H1 (cell line): Measurements from ENCODE around the gene DOCK11. TPM values are rescaled to one million over a fixed set of nuclear protein-coding genes. Genes with fewer than 3 reads are reported as not detected.

Experiments used
- CTCF ChIA-PET: fragments of 300-600 bp; sonication (Branson Sonifier 250); formaldehyde crosslinking; loops from one replicate; lab custom pipeline; 2021; ENCODE audit not compliant: partially characterized antibody; lab: Charles Lee
- POLR2A ChIA-PET: fragments of 300-600 bp; sonication (Branson Sonifier 250); formaldehyde crosslinking; loops from one replicate; lab custom pipeline; 2021; ENCODE audit warnings: inconsistent platforms; ENCODE audit not compliant: partially characterized antibody; lab: Charles Lee
- DNase-seq, 2 experiments: peaks; one replicate each; pipeline versions ENCODE4 v3.0.0 to v3.0.0-alpha.2; 2010 to 2022; ENCODE audit warnings: low spot score in 2 of 2, low read depth in 1 of 2, mixed read lengths in 1 of 2
- FAIRE-seq: peaks from 2 replicates; lab custom pipeline; 2011; peaks lifted over from hg19 to GRCh38; lab: Jason Lieb, UNC
- H2AFZ ChIP-seq: 2 replicates; pipeline ENCODE4 v1.8.1; 2012; ENCODE audit warnings: low read length, inconsistent platforms
- H2AK5ac ChIP-seq: 2 replicates; pipeline ENCODE4 v1.6.1; 2013; ENCODE audit warnings: low read depth, low read length
- H2BK120ac ChIP-seq: replicated peaks from 2 replicates; pipeline ENCODE3; 2013; ENCODE audit warnings: low read depth, low read length, inconsistent platforms
- H2BK12ac ChIP-seq: 2 replicates; pipeline ENCODE4 v1.6.1; 2013; ENCODE audit warnings: low read depth, low read length
- H2BK15ac ChIP-seq: 2 replicates; pipeline ENCODE4 v1.6.1; 2013; ENCODE audit warnings: low read length
- H2BK20ac ChIP-seq: 2 replicates; pipeline ENCODE4 v1.6.1; 2013; ENCODE audit warnings: low read length
- H2BK5ac ChIP-seq: 2 replicates; pipeline ENCODE4 v1.6.1; 2013; ENCODE audit warnings: low read depth, low read length
- H3K14ac ChIP-seq: 2 replicates; pipeline ENCODE4 v1.6.1; 2013; ENCODE audit warnings: inconsistent platforms; ENCODE audit not compliant: insufficient read length
- H3K18ac ChIP-seq: 2 replicates; pipeline ENCODE4 v1.6.1; 2013; ENCODE audit warnings: low read length; ENCODE audit errors: extremely low read depth
- H3K23ac ChIP-seq: 2 replicates; pipeline ENCODE4 v1.6.1; 2013; ENCODE audit warnings: inconsistent platforms; ENCODE audit not compliant: insufficient read length
- H3K23me2 ChIP-seq: 2 replicates; pipeline ENCODE4 v1.6.1; 2013; ENCODE audit warnings: low read depth, low read length
- H3K27ac ChIP-seq: 2 replicates; pipeline ENCODE4 v1.6.1; 2011; ENCODE audit warnings: low read depth, low read length, inconsistent platforms
- H3K27me3 ChIP-seq, 4 experiments: replicated peaks in 1 of 4; 1 replicate in 1 of 4; 2 replicates in 3 of 4; pipeline versions ENCODE4 v1.6.1 to v1.8.1; 2011 to 2013; ENCODE audit warnings: low read length in 3 of 4, mild to moderate bottlenecking in 3 of 4, inconsistent platforms in 2 of 4, mixed read lengths in 2 of 4, moderate library complexity in 1 of 4; ENCODE audit not compliant: control insufficient read depth in 3 of 4, insufficient read depth in 3 of 4; ENCODE audit errors: extremely low read depth in 1 of 4
- H3K36me3 ChIP-seq, 4 experiments: 2 replicates each; pipeline versions ENCODE4 v1.6.1 to v1.8.1; 2011 to 2013; ENCODE audit warnings: mild to moderate bottlenecking in 4 of 4, low read length in 3 of 4, moderate library complexity in 2 of 4, control low read depth in 1 of 4, inconsistent platforms in 1 of 4; ENCODE audit not compliant: insufficient read depth in 4 of 4, control insufficient read depth in 2 of 4
- H3K4ac ChIP-seq: replicated peaks from 2 replicates; pipeline ENCODE3; 2013; ENCODE audit warnings: low read length, low read depth, mixed read lengths, inconsistent platforms; ENCODE audit not compliant: insufficient read length
- H3K4me1 ChIP-seq, 4 experiments: replicated peaks in 1 of 4; 1 replicate in 1 of 4; 2 replicates in 3 of 4; pipeline versions ENCODE4 v1.6.1 to v1.8.1; 2011 to 2013; ENCODE audit warnings: low read length in 3 of 4, inconsistent platforms in 2 of 4, mixed read lengths in 1 of 4; ENCODE audit not compliant: insufficient read depth in 4 of 4, control insufficient read depth in 3 of 4
- H3K4me2 ChIP-seq, 2 experiments: 2 replicates each; pipeline versions ENCODE4 v1.6.1 to v1.8.1; 2011 to 2013; ENCODE audit warnings: low read depth in 2 of 2, low read length in 2 of 2, control low read depth in 1 of 2, inconsistent platforms in 1 of 2, mild to moderate bottlenecking in 1 of 2; ENCODE audit not compliant: insufficient read depth in 1 of 2
- H3K4me3 ChIP-seq, 4 experiments: fragments of 200-600, 300-600 bp in 1 of 4; sonication (generic), shearing (Covaris generic), sonication (Bioruptor Twin) in 1 of 4; 2 replicates each; pipeline versions ENCODE4 v1.5.1 to v1.8.1; 2011 to 2016; ENCODE audit warnings: low read length in 4 of 4, low read depth in 3 of 4, control low read depth in 2 of 4, inconsistent platforms in 2 of 4, mild to moderate bottlenecking in 2 of 4, mixed read lengths in 1 of 4, moderate library complexity in 1 of 4; ENCODE audit not compliant: insufficient read depth in 2 of 4; ENCODE audit errors: extremely low read depth in 1 of 4
- H3K56ac ChIP-seq: replicated peaks from 2 replicates; pipeline ENCODE3; 2013; ENCODE audit warnings: low read depth, mild to moderate bottlenecking, mixed read lengths, low read length, inconsistent platforms; ENCODE audit not compliant: insufficient read length
- H3K79me1 ChIP-seq: 2 replicates; pipeline ENCODE4 v1.6.1; 2013; ENCODE audit warnings: low read depth, low read length, control low read depth
- H3K79me2 ChIP-seq, 2 experiments: 2 replicates each; pipeline versions ENCODE4 v1.6.1 to v1.8.1; 2012 to 2013; ENCODE audit warnings: low read length in 2 of 2, mild to moderate bottlenecking in 2 of 2, inconsistent platforms in 1 of 2; ENCODE audit not compliant: insufficient read depth in 2 of 2, control insufficient read depth in 1 of 2
- H3K9ac ChIP-seq, 4 experiments: replicated peaks in 1 of 4; 1 replicate in 1 of 4; 2 replicates in 3 of 4; pipeline versions ENCODE4 v1.6.1 to v1.8.1; 2011 to 2013; ENCODE audit warnings: low read depth in 3 of 4, low read length in 3 of 4, control low read depth in 2 of 4, mild to moderate bottlenecking in 2 of 4, moderate library complexity in 2 of 4, inconsistent platforms in 1 of 4; ENCODE audit errors: extremely low read depth in 1 of 4
- H3K9me3 ChIP-seq, 2 experiments: 2 replicates each; pipeline versions ENCODE4 v1.6.1 to v1.8.1; 2012 to 2013; ENCODE audit warnings: mild to moderate bottlenecking in 2 of 2, moderate library complexity in 2 of 2, control low read depth in 1 of 2, inconsistent platforms in 1 of 2, low read depth in 1 of 2, low read length in 1 of 2, mixed read lengths in 1 of 2; ENCODE audit not compliant: insufficient read depth in 2 of 2
- H4K20me1 ChIP-seq, 2 experiments: replicated peaks in 1 of 2; 2 replicates each; pipeline versions ENCODE3 to v1.8.1; 2011 to 2013; ENCODE audit warnings: inconsistent platforms in 2 of 2, low read length in 2 of 2, mild to moderate bottlenecking in 1 of 2; ENCODE audit not compliant: insufficient read depth in 2 of 2, control insufficient read depth in 1 of 2
- H4K5ac ChIP-seq: 2 replicates; pipeline ENCODE4 v1.6.1; 2013; ENCODE audit warnings: low read length, low read depth, mixed read lengths, inconsistent platforms; ENCODE audit not compliant: insufficient read length
- H4K8ac ChIP-seq: 2 replicates; pipeline ENCODE4 v1.8.0; 2013; ENCODE audit warnings: mild to moderate bottlenecking, moderate library complexity, low read length, inconsistent platforms; ENCODE audit not compliant: insufficient read depth; ENCODE audit errors: extremely low read depth
- H4K91ac ChIP-seq: replicated peaks from 2 replicates; pipeline ENCODE3; 2013; ENCODE audit warnings: low read length, mixed read lengths, inconsistent platforms; ENCODE audit not compliant: insufficient read length
- ASH2L ChIP-seq: fragments of 200-600, 300-600 bp; sonication (generic); IDR thresholded peaks from one replicate; pipeline ENCODE4 v1.7.1; 2017; ENCODE audit warnings: low read length
- CBX5 ChIP-seq: fragments of 300-800, 300-1000 bp; sonication (generic); IDR thresholded peaks from 2 replicates; pipeline ENCODE4 v1.7.1; 2016; ENCODE audit warnings: antibody characterized with exemption, low read length, low read depth
- CBX8 ChIP-seq: fragments of 300-800, 300-1000 bp; sonication (generic); IDR thresholded peaks from 2 replicates; pipeline ENCODE4 v1.7.1; 2016; ENCODE audit warnings: low read depth, low read length, borderline replicate concordance
- CHD1 ChIP-seq: IDR thresholded peaks from 2 replicates; pipeline ENCODE4 v1.6.1; 2012; ENCODE audit warnings: low read depth, low read length, improper control_type of control experiment
- CREB1 ChIP-seq: IDR thresholded peaks from 2 replicates; pipeline ENCODE4 v1.6.1; 2012; ENCODE audit warnings: inconsistent platforms
- CTBP2 ChIP-seq: IDR thresholded peaks from 2 replicates; pipeline ENCODE4 v1.7.0; 2011; ENCODE audit warnings: borderline replicate concordance, mild to moderate bottlenecking, moderate library complexity, mixed read lengths, low read length; ENCODE audit not compliant: insufficient read depth, insufficient read length
- NRF1 ChIP-seq: IDR thresholded peaks from 2 replicates; pipeline ENCODE4 v1.6.1; 2011; ENCODE audit warnings: mild to moderate bottlenecking, low read depth, low read length, improper control_type of control experiment
- PHF8 ChIP-seq: fragments of 200-600 bp; sonication (generic); conservative IDR thresholded peaks from 2 replicates; pipeline ENCODE4 v1.7.1; 2012; ENCODE audit warnings: low read depth, mild to moderate bottlenecking, inconsistent platforms, low read length, moderate library complexity
- RXRA ChIP-seq: IDR thresholded peaks from 2 replicates; pipeline ENCODE4 v1.6.1; 2011; ENCODE audit warnings: low read depth, mild to moderate bottlenecking, low read length, moderate library complexity; ENCODE audit not compliant: insufficient read depth
- SIN3A ChIP-seq, 2 experiments: IDR thresholded peaks in 1 of 2; conservative IDR thresholded peaks in 1 of 2; 2 replicates each; pipeline ENCODE4 v1.6.1; 2011 to 2012; ENCODE audit warnings: low read length in 2 of 2, improper control_type of control experiment in 1 of 2, low read depth in 1 of 2, mild to moderate bottlenecking in 1 of 2
- YY1 ChIP-seq: IDR thresholded peaks from 2 replicates; pipeline ENCODE4 v1.6.1; 2011; ENCODE audit warnings: low read depth, mild to moderate bottlenecking, low read length
- WGBS, 2 experiments: shearing (Covaris generic) in 1 of 2; methylation state at CpG; one replicate each; pipeline versions ENCODE4 v1.1.6 to v1.1.7; 2013 to 2015; ENCODE audit warnings: low lambda C conversion rate in 2 of 2, mixed read lengths in 2 of 2, inconsistent platforms in 1 of 2, low coverage in 1 of 2, missing lambda C conversion rate in 1 of 2; ENCODE audit not compliant: insufficient replicate concordance in 2 of 2, insufficient coverage in 1 of 2, insufficient read length in 1 of 2; ENCODE audit errors: extremely low coverage in 1 of 2, missing lambda C conversion rate in 1 of 2; 5-methylcytosine and 5-hydroxymethylcytosine counted together
- polyA plus RNA-seq, 7 experiments: library from polyadenylated mRNA; depleted of rRNA in 3 of 7; stranded (reverse) in 5 of 7; unstranded in 2 of 7; fragments of >200 nt in 5 of 7; fragments of 200-250 nt in 2 of 7; gene quantifications; 1 replicate in 5 of 7; 2 replicates in 1 of 7; 4 replicates in 1 of 7; pipeline versions ENCODE4 v1.2.1 to v1.2.3, GENCODE V29; 2011 to 2013; ENCODE audit warnings: missing spikeins in 2 of 7, mixed read lengths in 2 of 7
- total RNA-seq: library from RNA; stranded (reverse); fragmentation: NEBNext Ultra II Directional; extraction: Animal tissue kit (Norgen Biotek cat#: 25700); gene quantifications from 2 replicates; pipeline ENCODE4 v1.2.1, GENCODE V29; 2021
- TF ChIP-seq, protein P1 (sequence below): IDR thresholded peaks from 2 replicates; pipeline ENCODE4 v1.6.1; 2012; ENCODE audit warnings: inconsistent platforms
- TF ChIP-seq, protein P2 (sequence below): IDR thresholded peaks from 2 replicates; pipeline ENCODE4 v1.6.1; 2012; ENCODE audit warnings: low read length, inconsistent platforms

The DOCK11 gene
- total and polyA plus RNA-seq, 2 of the 8 experiments (the other 6 are each of a cell fraction or from before 2014, with no cell fraction given), result 4.9 to 12.0 TPM

DNA sequence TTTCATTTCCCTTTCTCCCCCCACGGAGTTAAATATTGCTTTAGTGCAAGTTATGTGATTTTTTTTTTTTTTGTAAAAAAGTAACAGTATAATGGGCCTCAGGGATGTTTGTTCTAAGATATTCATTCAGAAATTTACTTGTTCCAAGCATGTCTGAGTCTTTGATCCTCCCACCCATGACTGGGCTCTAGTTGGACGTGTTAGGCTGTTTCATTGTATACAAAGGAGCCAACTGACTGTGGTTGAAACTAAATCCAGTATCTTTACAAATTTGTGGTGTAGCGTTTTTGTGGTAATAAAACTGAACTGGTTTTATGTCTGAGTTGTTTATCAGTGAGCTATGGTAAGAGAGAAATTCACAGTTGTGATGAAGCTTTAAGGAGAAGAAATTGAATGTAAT lies 74.1 kb downstream of the DOCK11 start:
- H2BK120ac ChIP-seq, result no peak overlapping the region
- no peak overlapping the region for H4K5ac ChIP-seq
- no peaks in the 10 kb centered on the region for H3K23me2 ChIP-seq
- H3K18ac ChIP-seq, result no peak overlapping the region
- H4K91ac ChIP-seq, result no peak overlapping the region
- no peaks in the 10 kb centered on the region for H4K20me1 ChIP-seq
- no peak overlapping the region for H2AK5ac ChIP-seq
- no peak overlapping the region for H3K27ac ChIP-seq
- H3K9me3 ChIP-seq, result no peaks in the 10 kb centered on the region
- H3K9ac ChIP-seq, result no peak overlapping the region
- no peak overlapping the region for H2BK12ac ChIP-seq
- H3K27me3 ChIP-seq, result no peaks in the 10 kb centered on the region
- H3K56ac ChIP-seq, result no peak overlapping the region
- no peak overlapping the region for H2BK20ac ChIP-seq
- H3K4me1 ChIP-seq, result no peaks in the 10 kb centered on the region
- no peak overlapping the region for H4K8ac ChIP-seq
- no peak overlapping the region for H3K23ac ChIP-seq
- H3K79me1 ChIP-seq, result no peaks in the 10 kb centered on the region
- no peak overlapping the region for H3K4ac ChIP-seq
- WGBS, 2 experiments, result 94% methylated on average over 3 of the region's 3 CpGs; no CpG with 5 or more reads in 1 of the 2 experiments
- H2BK5ac ChIP-seq, result no peak overlapping the region
- no peak overlapping the region for H2AFZ ChIP-seq
- no peak overlapping the region for H3K14ac ChIP-seq
- no peaks in the 10 kb centered on the region for H3K79me2 ChIP-seq
- no peak overlapping the region for H3K4me3 ChIP-seq
- CTCF ChIA-PET, result no interaction called here
- H3K4me2 ChIP-seq, result no peak overlapping the region
- POLR2A ChIA-PET, result no interaction called here
- DNase-seq (no peak), FAIRE-seq (no peak)
- no peaks in the 10 kb centered on the region for H3K36me3 ChIP-seq
- no peak overlapping the region for H2BK15ac ChIP-seq
- no peak for TF ChIP-seq SIN3A (conservative IDR thresholded peaks at IDR 0.05 in 1 of 2, IDR thresholded peaks at IDR 0.05 in 1 of 2; ENCODE audit: low read depth in 1 of 2, low read length in 2 of 2)
- TF ChIP-seq, protein P1, sequence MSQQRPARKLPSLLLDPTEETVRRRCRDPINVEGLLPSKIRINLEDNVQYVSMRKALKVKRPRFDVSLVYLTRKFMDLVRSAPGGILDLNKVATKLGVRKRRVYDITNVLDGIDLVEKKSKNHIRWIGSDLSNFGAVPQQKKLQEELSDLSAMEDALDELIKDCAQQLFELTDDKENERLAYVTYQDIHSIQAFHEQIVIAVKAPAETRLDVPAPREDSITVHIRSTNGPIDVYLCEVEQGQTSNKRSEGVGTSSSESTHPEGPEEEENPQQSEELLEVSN, result no peak
- TF ChIP-seq CHD1, result no peak
- no peak for TF ChIP-seq YY1
- TF ChIP-seq CTBP2, result no peak
- no peak for TF ChIP-seq NRF1
- no peak for TF ChIP-seq ASH2L
- no peak for TF ChIP-seq CBX5
- TF ChIP-seq, protein P2, sequence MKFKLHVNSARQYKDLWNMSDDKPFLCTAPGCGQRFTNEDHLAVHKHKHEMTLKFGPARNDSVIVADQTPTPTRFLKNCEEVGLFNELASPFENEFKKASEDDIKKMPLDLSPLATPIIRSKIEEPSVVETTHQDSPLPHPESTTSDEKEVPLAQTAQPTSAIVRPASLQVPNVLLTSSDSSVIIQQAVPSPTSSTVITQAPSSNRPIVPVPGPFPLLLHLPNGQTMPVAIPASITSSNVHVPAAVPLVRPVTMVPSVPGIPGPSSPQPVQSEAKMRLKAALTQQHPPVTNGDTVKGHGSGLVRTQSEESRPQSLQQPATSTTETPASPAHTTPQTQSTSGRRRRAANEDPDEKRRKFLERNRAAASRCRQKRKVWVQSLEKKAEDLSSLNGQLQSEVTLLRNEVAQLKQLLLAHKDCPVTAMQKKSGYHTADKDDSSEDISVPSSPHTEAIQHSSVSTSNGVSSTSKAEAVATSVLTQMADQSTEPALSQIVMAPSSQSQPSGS, result no peak
- TF ChIP-seq CBX8, result no peak
- TF ChIP-seq RXRA, result no peak
- TF ChIP-seq PHF8, result no peak
- no peak for TF ChIP-seq CREB1
